Vagina (tissue), 2 donors: ENCODE data around the gene PINLYP.

Experiments used
- POLR2A ChIP-seq, 2 donors: fragments of 450-650 bp; IDR thresholded peaks; one replicate each; pipeline ENCODE4 v1.6.1; 2017; ENCODE audit warnings: antibody characterized with exemption in 2 of 2, mild to moderate bottlenecking in 2 of 2, moderate library complexity in 2 of 2
- TF ChIP-seq, protein P1 (sequence below), 3 experiments: fragments of 450-650 bp in 2 of 3; fragments of 200-600 bp in 1 of 3; sonication (generic) in 1 of 3; IDR thresholded peaks; one replicate each; pipeline ENCODE4 v1.5.1; 2017 to 2019; ENCODE audit warnings: antibody characterized with exemption in 3 of 3, mild to moderate bottlenecking in 2 of 3, moderate library complexity in 2 of 3

DNA sequence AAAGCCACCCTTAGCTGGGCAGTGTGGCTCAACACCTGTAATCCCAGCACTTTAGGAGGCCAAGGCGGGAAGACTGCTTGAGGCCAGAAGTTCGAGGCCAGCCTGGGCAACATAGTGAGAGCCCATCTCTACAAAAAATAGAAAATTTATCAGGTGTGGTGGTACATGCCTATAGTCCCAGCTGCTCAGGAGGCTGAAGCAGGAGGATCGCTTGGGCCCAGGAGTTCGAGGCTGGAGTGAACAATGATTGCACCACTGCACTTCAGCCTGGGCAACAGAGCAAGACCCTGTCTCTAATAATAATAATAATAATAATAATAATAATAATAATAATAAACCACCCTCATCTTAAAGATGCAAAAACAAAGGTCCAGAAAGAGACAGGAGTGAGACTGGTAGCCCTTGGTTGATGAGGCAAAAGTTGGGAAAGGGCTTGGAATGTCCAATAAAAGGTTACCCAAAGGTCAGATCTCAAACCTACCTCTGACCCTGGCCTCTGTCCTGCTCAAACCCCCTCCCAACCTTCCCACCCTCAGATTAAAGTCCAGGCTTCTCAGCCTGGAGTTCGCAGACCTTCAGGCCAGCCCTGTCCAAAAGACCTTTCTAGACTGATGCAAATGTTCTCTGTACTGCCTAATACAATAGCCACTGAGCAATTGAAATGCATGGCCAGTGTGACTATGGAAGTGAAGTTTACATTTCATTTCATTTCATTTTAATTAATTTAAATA is 33.5 kb upstream of the PINLYP start:
- TF ChIP-seq, protein P1, sequence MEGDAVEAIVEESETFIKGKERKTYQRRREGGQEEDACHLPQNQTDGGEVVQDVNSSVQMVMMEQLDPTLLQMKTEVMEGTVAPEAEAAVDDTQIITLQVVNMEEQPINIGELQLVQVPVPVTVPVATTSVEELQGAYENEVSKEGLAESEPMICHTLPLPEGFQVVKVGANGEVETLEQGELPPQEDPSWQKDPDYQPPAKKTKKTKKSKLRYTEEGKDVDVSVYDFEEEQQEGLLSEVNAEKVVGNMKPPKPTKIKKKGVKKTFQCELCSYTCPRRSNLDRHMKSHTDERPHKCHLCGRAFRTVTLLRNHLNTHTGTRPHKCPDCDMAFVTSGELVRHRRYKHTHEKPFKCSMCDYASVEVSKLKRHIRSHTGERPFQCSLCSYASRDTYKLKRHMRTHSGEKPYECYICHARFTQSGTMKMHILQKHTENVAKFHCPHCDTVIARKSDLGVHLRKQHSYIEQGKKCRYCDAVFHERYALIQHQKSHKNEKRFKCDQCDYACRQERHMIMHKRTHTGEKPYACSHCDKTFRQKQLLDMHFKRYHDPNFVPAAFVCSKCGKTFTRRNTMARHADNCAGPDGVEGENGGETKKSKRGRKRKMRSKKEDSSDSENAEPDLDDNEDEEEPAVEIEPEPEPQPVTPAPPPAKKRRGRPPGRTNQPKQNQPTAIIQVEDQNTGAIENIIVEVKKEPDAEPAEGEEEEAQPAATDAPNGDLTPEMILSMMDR (IDR thresholded peaks at IDR 0.05), result no peak
- no peak for TF ChIP-seq POLR2A (IDR thresholded peaks at IDR 0.05)
